ES-I3 (cell line): Measurements from ENCODE around the gene PGA3.
"Not testable (repeated sequence)": the region's sequence is repeated elsewhere in the genome, so short reads cannot be mapped to it uniquely, and the experiment has no call there.

Experiments
- H3K36me3 ChIP-seq: 2 replicates; pipeline ENCODE4 v1.6.1; 2013; ENCODE audit warnings: mild to moderate bottlenecking, low read length, control low read depth, moderate library complexity; ENCODE audit not compliant: insufficient read depth
- H3K4me1 ChIP-seq: 2 replicates; pipeline ENCODE4 v1.6.1; 2013; ENCODE audit warnings: mild to moderate bottlenecking, control low read depth, low read length; ENCODE audit not compliant: insufficient read depth
- H3K9ac ChIP-seq: 2 replicates; pipeline ENCODE4 v1.6.1; 2013; ENCODE audit warnings: low read depth, mild to moderate bottlenecking, low read length, moderate library complexity
- H3K9me3 ChIP-seq: 2 replicates; pipeline ENCODE4 v1.6.1; 2013; ENCODE audit warnings: mild to moderate bottlenecking, low read length, moderate library complexity; ENCODE audit not compliant: control insufficient read depth, insufficient read depth

The PGA3 gene

DNA sequence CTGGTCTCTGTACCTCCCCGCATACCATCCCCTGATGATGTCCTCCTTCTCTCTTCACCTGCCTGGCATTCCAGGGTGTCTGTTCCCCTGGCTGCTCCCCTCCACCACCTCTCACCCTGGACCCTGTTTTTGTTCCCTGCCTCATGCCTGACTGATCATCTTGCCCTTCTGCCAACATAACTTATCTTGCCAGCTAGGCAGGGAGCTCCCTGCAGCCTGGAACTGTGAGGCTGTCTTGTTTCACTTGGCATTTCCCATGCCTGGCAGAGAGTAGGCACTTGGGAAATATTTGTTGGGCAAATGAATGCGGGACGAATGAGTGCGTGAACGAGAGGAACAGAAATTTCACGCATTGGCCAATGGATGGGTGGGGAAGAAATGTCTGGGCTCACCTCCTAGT is 7.3 kb downstream of the PGA3 start:
- not testable (repeated sequence) for H3K9ac ChIP-seq, H3K9me3 ChIP-seq, H3K4me1 ChIP-seq, H3K36me3 ChIP-seq

DNA sequence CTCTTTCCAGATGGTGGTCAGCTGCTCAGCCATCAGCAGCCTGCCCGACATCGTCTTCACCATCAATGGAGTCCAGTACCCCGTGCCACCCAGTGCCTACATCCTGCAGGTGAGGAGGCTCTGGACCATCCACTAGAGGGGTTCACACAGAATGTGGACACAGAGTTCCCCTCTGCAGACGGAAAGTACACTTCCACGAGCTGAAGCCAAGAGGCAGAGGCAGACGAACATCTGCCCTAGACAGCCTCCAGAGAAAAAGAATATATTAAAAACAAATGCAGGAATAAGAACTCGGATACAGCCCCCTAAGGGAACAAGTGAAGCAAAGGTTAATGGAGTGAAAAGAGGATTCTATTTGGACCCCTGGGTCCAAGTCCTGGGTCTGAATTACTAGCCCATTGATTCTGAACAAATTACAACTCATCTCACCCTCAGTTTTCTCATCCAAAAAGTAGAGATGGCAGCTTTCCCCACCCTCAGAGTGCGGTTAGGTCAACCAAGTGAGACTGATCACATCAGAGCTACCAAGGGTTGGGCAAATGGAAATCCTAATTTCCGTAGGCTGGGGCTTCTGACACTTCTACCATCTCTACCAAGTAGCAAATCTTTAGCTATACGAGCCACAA is 8.1 kb downstream of the PGA3 start:
- H3K9me3 ChIP-seq, H3K36me3 ChIP-seq, H3K4me1 ChIP-seq, H3K9ac ChIP-seq: not testable (repeated sequence)

DNA sequence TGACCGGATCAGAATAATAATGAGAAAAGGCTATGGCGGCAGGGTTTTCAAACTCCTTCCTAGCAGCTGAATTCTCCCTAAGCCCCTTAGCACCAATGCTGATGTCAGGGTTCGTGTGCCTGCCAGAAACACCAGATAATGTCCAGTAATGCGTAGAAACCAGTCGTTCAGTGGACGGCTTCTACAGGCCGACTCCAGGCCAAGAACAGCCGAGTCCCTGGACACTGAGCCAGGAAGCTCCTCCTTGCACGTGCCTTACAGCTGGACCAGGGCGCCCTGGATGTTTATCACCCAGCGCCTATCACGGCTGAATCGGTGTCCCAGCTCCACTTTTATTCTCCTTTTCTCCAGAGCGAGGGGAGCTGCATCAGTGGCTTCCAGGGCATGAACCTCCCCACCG is 8.9 kb downstream of the PGA3 start:
- H3K4me1 ChIP-seq, H3K9ac ChIP-seq, H3K36me3 ChIP-seq, H3K9me3 ChIP-seq: not testable (repeated sequence)

DNA sequence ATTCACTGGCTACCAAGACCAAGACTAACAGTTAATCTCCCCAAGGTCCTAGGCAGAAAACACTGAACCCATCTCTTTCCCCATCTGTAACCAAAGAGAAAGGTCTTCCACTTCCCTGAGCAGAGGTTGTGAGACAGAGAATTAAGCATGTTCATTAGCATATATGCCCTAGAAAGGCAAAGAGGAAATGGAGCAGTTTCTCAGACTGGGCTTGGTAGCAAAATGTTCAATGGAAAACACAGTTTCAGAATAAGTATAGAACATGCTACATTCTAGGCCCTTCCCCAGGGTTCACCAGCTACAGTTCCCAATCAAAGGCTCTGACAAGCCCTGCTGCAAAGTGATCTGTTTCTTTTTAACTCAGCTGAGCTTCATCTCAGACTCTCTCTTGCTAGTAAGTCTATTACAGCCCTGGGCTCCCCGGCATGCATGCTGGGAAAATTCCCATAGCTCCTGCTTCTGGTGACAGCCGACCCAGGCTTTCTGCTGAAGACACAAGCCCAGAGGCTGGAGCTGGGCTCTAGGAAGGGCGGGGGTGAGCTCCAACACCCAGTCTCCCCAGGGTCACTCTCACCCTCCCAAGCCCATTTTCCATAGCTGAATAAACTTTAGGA is 10.5 kb downstream of the PGA3 start:
- not testable (repeated sequence) for H3K36me3 ChIP-seq, H3K4me1 ChIP-seq, H3K9me3 ChIP-seq, H3K9ac ChIP-seq

DNA sequence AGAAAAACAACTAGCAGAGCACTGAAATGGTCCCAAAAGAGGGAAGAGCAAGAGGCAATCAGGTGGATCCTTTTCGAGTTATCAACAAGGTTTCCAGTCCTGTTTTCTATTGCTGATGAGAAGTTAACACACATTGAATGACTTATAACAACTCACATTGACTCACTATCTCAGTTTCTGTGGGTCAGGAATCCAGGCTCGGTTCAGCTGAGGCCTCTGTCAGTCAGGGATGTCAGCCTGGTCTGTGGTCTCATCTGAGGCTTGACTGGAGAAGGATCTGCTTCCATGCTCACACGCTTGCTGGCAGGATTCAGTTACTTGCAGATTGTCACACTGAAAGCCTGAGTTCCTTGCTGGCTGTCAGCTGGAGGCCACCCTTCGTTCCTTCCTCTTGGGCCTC is 15.0 kb downstream of the PGA3 start:
- H3K4me1 ChIP-seq, H3K9ac ChIP-seq, H3K36me3 ChIP-seq, H3K9me3 ChIP-seq: not testable (repeated sequence)

DNA sequence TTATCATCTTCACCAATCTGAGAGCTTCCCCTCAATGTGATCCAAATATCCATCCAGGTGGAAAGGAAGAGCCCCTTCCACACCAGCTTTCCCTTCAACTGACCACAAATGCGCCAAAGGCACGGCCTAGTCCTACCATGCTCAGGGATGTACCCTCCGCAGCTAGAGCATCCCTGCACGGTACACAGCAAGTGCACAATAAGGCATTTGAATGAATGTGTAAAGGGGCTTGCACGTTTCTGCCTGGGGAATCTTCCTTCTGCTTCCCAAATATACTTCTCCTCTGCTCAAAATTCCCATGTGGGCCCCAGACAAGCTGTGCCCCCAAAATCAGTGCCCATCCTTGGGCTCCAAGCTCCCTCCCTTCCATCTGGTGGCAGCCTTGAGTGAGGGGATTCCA is 15.7 kb downstream of the PGA3 start:
- not testable (repeated sequence) for H3K36me3 ChIP-seq, H3K9me3 ChIP-seq, H3K4me1 ChIP-seq, H3K9ac ChIP-seq

DNA sequence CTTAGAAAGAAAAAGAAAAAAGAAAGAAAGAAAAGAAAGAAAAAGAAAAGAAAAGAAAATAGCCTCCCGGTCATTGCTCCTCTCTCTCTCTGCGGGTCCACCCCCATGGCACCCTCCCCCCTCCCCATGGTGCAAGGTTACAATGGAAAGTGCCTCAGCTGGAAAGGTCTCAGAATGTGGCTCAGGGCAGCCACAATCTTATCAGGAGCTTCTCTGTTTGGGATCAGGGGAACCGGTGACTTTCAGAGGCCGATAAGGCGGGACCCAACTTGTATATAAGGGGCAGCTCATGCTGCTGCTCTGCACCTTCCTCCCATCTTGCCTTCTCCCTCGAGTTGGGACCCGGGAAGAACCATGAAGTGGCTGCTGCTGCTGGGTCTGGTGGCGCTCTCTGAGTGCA is 18.7 kb downstream of the PGA3 start, which contains the start of gene PGA4:
Gene PGA4, plus strand, starts transcription at position 301 of the 400 bp plus-strand sequence. Its CDS starts 54 bp downstream, at position 355.
- not testable (repeated sequence) for H3K36me3 ChIP-seq, H3K9ac ChIP-seq, H3K9me3 ChIP-seq, H3K4me1 ChIP-seq

DNA sequence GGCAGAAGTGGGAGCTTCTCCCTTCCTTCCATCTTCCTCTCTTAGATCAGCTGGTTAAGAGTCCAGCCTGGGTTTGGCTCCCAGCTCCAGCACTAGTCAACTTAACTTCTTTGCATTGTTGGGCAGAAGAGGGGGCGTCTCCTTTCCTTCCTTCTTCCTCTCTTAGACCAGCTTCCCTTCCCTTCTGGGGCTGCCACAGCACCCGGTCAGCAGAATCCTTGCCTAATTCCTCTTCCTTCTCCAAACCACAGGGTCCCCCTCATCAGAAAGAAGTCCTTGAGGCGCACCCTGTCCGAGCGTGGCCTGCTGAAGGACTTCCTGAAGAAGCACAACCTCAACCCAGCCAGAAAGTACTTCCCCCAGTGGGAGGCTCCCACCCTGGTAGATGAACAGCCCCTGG is 19.4 kb downstream of the PGA3 start:
- not testable (repeated sequence) for H3K4me1 ChIP-seq, H3K9me3 ChIP-seq, H3K36me3 ChIP-seq, H3K9ac ChIP-seq

DNA sequence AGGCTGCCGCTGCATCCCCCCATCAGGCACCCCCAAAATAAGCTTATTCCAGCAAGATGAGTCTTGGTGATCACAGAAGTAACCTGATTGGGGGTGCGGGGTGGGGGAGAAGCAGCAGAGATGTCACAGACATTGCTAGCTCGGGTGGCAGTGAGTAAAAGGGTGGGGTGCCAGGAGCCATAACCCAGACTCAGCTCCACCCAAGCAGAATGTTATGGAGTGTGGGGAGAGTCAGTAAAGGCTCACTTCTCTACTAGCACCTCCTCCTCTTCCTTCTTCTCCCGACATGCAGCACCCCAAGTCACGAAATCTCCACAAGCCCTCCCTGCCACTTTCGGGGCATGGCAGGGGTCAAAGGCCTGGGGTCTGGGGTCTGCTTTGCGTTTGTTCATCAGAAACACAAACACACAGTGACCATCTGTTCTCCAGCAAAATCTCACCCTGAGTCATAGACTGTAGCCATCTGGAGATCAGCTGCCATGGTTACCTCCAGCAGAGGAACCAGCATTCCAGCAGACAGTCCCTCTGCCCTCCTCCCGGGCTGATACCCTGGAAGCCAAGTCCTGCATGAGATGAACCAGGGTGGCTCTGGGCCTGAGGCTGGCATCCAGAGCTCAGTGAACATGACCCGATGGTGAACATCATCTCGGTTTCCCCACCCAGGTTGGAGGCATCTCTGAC is 23.3 kb downstream of the PGA3 start:
- not testable (repeated sequence) for H3K4me1 ChIP-seq, H3K9me3 ChIP-seq, H3K9ac ChIP-seq, H3K36me3 ChIP-seq

DNA sequence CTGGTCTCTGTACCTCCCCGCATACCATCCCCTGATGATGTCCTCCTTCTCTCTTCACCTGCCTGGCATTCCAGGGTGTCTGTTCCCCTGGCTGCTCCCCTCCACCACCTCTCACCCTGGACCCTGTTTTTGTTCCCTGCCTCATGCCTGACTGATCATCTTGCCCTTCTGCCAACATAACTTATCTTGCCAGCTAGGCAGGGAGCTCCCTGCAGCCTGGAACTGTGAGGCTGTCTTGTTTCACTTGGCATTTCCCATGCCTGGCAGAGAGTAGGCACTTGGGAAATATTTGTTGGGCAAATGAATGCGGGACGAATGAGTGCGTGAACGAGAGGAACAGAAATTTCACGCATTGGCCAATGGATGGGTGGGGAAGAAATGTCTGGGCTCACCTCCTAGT is 26.1 kb downstream of the PGA3 start:
- H3K4me1 ChIP-seq, H3K9ac ChIP-seq, H3K36me3 ChIP-seq, H3K9me3 ChIP-seq: not testable (repeated sequence)

DNA sequence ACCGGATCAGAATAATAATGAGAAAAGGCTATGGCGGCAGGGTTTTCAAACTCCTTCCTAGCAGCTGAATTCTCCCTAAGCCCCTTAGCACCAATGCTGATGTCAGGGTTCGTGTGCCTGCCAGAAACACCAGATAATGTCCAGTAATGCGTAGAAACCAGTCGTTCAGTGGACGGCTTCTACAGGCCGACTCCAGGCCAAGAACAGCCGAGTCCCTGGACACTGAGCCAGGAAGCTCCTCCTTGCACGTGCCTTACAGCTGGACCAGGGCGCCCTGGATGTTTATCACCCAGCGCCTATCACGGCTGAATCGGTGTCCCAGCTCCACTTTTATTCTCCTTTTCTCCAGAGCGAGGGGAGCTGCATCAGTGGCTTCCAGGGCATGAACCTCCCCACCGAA is 27.7 kb downstream of the PGA3 start:
- not testable (repeated sequence) for H3K9ac ChIP-seq, H3K4me1 ChIP-seq, H3K9me3 ChIP-seq, H3K36me3 ChIP-seq

DNA sequence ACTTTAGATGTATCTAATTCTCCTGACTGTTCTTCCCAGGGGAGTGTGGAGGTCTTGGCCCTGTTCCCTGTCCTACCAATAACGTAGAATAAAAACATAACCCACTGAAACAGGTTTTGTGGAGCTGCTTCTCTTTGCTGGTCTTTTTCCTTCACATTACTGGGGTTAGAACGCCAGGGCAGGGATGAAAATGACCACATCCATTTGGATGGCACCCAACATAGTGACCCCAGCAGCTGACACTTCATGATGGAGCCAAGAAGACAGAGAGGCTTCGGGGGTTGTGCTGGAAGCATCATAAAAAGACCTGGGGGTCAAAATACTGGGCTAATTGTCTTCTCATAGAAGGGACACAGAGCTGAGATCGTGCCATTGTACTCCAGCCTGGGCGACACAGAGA is 28.3 kb downstream of the PGA3 start:
- not testable (repeated sequence) for H3K36me3 ChIP-seq, H3K9ac ChIP-seq, H3K4me1 ChIP-seq, H3K9me3 ChIP-seq

DNA sequence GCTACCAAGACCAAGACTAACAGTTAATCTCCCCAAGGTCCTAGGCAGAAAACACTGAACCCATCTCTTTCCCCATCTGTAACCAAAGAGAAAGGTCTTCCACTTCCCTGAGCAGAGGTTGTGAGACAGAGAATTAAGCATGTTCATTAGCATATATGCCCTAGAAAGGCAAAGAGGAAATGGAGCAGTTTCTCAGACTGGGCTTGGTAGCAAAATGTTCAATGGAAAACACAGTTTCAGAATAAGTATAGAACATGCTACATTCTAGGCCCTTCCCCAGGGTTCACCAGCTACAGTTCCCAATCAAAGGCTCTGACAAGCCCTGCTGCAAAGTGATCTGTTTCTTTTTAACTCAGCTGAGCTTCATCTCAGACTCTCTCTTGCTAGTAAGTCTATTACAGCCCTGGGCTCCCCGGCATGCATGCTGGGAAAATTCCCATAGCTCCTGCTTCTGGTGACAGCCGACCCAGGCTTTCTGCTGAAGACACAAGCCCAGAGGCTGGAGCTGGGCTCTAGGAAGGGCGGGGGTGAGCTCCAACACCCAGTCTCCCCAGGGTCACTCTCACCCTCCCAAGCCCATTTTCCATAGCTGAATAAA is 29.3 kb downstream of the PGA3 start:
- not testable (repeated sequence) for H3K9me3 ChIP-seq, H3K9ac ChIP-seq, H3K4me1 ChIP-seq, H3K36me3 ChIP-seq

DNA sequence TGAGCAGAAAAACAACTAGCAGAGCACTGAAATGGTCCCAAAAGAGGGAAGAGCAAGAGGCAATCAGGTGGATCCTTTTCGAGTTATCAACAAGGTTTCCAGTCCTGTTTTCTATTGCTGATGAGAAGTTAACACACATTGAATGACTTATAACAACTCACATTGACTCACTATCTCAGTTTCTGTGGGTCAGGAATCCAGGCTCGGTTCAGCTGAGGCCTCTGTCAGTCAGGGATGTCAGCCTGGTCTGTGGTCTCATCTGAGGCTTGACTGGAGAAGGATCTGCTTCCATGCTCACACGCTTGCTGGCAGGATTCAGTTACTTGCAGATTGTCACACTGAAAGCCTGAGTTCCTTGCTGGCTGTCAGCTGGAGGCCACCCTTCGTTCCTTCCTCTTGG is 33.8 kb downstream of the PGA3 start:
- not testable (repeated sequence) for H3K9ac ChIP-seq, H3K9me3 ChIP-seq, H3K36me3 ChIP-seq, H3K4me1 ChIP-seq

DNA sequence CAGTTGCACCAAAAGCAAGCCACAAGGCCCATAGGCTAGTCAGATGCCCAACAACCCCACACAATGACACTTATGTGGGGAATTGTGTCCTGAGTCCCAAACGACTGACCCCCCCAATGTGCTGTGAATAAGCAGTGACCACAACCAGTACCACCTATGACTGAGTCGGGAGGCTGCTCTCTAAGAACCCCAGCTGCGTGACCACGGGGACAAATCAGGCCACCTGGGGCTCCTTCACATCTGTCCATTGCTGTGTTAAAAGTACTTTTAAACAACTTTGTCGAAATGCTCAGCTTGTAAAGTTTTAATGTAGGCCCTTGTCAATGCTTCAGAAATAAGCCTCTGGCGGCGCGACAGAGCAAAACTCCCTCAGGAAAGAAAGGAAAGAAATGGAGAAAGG is 37.0 kb downstream of the PGA3 start:
- H3K4me1 ChIP-seq, H3K36me3 ChIP-seq, H3K9me3 ChIP-seq, H3K9ac ChIP-seq: not testable (repeated sequence)
